Fibroblast of the aortic adventitia (primary cell): Measurements from ENCODE around the gene NDP. TPM values are rescaled to one million over a fixed set of nuclear protein-coding genes. Genes with fewer than 3 reads are reported as not detected.

Experiments used
- DNase-seq: peaks from one replicate; pipeline ENCODE4 v3.0.0-alpha.2; 2010; ENCODE audit warnings: low read depth
- H3K4me3 ChIP-seq: 2 replicates; pipeline ENCODE4 v1.5.1; 2011; ENCODE audit warnings: low read depth, mild to moderate bottlenecking, control low read depth, low read length, moderate library complexity
- CTCF ChIP-seq: IDR thresholded peaks from 2 replicates; pipeline ENCODE4 v1.5.1; 2011; ENCODE audit warnings: mild to moderate bottlenecking, low read length, control low read depth, inconsistent platforms; ENCODE audit not compliant: insufficient read depth
- total RNA-seq: library from RNA; depleted of rRNA; stranded (reverse); fragments of >200 nt; gene quantifications from 2 replicates; pipeline ENCODE4 v1.2.3, GENCODE V29; 2012; ENCODE audit warnings: low replicate concordance

Gene NDP
- total RNA-seq, 1 donor: 2.9 TPM

- no peak overlapping the region for H3K4me3 ChIP-seq
- no peak for TF ChIP-seq CTCF
- no peak for DNase-seq
Measured at GRCh38 chrX:43963726-43964125, 9.5 kb downstream of the NDP start.

GRCh38 chrX:43962636-43963035, 10.6 kb downstream of the NDP start:
- TF ChIP-seq CTCF: no peak
- DNase-seq: no peak

GRCh38 chrX:43961699-43962098, 11.5 kb downstream of the NDP start:
- no peak for TF ChIP-seq CTCF
- DNase-seq: no peak
- H3K4me3 ChIP-seq: no peak overlapping the region

More at GRCh38 chrX:43962636-43963035, 10.6 kb downstream of the NDP start:
- no peak overlapping the region for H3K4me3 ChIP-seq

- H3K4me3 ChIP-seq: no peak overlapping the region
- peak; percentile 74 for TF ChIP-seq CTCF
- peak; percentile 92 for DNase-seq
Measured at GRCh38 chrX:43958529-43958928, 14.7 kb downstream of the NDP start.

GRCh38 chrX:43956034-43956433, 17.2 kb downstream of the NDP start:
- H3K4me3 ChIP-seq: no peak overlapping the region
- no peak for TF ChIP-seq CTCF
- no peak for DNase-seq

GRCh38 chrX:43953218-43953617, 20.0 kb downstream of the NDP start:
- no peak overlapping the region for H3K4me3 ChIP-seq
- TF ChIP-seq CTCF: no peak
- peak; percentile 15 for DNase-seq

GRCh38 chrX:43949669-43950068, 23.5 kb downstream of the NDP start:
- TF ChIP-seq CTCF: peak; percentile 19
- no peak for DNase-seq

More at GRCh38 chrX:43949669-43950068, 23.5 kb downstream of the NDP start:
- H3K4me3 ChIP-seq: no peak overlapping the region
